Amygdala (tissue), 56 donors: Measurements from ENCODE around the gene FOXP1.
"Not testable (repeated sequence)": the region's sequence is repeated elsewhere in the genome, so short reads cannot be mapped to it uniquely, and the experiment has no call there.

Experiments used
- DNase-seq, 56 donors: peaks; one replicate each; lab custom pipeline; 2025; lab: John Stamatoyannopoulos, UW

FOXP1 gene

DNA sequence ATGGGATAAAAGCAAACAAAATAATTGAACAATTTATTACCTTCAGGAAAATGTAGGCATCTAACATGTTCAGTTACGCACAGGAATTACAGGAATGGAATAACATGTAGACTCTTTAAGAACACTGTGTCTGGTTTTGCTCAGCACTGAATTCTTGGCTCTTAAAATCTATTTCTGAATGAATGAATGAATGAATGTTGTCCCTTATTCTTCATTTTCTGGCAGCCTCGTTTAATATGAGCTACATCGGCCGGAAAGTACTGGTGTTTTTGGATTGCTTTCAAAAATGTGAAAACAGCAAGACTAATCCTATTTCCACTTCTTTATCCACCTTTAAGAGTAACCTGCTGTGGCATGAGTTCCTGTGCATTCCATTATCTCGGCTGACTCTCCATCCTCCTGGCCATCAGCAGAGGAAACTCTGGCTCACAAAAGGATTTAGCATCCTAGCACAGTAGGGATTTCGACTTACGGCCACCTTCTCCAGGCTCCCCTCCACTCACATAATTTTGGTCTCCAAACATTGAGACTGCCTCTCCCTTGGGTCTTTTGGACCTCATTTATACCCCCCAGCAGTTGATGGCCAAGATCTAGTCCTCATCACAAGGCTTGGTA lies 145.3 kb downstream of the FOXP1 start:
- DNase-seq = no peak

DNA sequence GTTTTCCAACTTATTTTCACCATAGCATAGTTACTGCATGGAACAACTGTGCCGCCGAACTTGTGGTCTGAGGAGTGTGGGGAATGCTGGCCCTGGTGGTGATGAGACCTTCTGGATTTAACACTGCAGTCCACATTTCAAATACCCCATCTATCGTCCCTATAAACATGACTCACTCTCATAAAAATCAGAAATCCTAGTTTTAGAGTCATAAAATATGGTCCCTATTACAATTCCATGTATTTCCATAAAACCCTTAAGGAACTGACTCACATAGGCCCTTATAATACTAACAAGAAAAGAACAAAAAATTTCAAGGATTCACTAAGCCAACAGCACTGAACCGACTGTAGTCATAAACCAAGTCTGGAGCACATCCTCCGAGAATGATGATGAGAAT lies 147.2 kb downstream of the FOXP1 start:
- DNase-seq = no peak

DNA sequence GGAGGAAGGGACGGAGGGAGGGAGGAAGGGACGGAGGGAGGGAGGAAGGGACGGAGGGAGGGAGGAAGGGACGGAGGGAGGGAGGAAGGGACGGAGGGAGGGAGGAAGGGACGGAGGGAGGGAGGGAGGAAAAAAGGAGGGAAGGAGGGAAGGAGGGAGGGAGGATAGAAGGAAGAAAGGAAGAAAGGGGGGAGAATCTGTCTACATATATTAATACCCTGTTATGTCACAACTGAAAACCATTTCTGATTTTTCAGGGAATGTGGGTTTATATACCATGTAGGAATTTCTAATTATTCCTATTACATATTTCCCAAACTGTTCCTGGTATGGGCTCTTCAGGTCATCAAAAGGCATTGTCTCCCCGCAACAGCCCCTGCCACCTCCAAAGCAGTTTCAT lies 147.7 kb downstream of the FOXP1 start:
- not testable (repeated sequence) for DNase-seq

- DNase-seq = no peak
These were observed 149.9 kb downstream of the FOXP1 start for GRCh38 chr3:71433631-71434030.

DNA sequence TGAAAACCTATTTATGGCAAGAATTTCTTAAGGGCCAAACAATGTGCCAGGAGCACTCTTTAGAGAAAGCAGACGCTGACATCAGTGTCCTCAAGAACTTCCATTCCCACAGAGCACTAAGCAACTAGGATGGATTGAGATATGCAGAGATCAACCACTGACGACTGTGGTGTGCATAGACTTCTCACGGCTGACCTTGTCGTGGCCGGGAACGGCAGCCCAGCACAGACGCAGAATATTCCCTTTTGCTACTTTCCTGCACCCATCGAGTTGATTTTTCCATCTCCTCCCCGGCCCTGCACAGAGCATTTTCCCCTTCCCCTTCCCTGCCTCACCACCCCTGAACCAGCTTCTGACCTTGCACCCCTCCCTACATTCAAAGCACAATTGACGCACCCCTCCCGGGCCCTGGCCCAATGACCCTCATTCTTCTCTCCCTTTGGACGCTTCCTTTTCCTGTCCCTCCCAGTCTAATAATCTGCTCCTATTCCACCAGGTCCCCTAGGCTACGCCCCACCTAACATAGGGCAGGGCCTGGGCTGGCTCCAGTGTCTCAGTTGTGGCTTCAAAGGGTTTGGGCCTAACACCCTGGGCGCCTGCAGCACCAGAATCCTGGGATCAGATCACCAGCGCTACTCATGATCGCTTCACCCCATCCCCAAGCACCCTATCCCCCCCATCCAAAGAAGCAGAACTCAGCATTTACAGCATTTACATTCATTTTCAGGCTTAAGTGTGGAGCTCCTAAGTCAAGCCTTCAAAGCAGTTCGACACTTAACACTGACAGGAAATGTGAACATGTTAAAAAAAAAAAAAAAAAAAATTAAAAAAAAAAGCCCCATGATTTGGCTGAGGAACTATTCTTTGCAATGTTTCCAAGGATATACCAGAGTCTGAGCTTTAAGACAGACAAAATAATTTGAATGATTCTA lies 151.2 kb downstream of the FOXP1 start:
- no peak for DNase-seq

DNA sequence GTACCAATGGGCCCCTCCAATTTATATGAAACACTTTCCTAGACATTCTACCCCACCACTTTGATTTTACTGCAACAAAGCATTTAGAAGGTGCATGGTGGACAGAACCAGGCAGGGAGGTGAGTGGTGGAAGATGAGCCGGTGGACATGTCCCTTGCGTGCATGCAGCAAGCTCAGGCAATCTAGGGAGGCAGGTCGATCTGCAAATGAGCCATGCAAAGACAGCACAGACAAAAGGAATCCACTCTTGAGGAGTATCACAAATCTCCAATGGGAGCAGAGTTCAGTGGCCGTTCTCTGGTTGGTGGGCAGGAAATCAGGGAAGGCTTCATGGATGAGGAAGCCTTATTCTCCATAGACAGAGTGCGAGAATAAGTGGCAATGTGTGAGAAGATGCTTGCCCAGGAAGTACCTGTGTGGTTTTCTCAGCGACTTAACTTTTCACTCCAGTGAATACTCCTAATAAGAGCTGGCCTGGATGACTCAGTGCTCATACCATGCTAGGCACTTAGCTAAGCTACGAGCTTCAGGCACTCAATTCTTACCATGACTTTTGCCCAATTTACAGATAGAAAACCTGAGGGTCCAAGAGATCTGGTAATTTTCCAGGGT lies 152.5 kb downstream of the FOXP1 start:
- DNase-seq = no peak

DNA sequence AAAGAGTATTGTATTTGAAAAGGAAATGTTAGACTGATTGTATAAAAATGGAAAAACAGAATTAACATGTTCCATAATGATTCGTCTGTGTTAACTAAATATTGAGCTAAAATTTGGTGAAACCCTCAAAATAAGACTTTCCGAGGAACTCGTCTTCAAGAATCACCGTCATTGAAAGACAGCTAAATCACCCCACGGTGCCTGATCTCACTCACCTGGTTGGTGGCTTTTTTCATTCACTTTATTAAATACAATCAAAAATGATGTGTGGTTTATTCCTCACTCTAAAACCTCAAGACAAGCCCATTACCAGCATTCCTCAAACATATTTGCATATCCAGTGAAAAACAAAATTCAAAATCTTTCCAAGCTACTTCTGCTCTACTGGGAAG lies 153.9 kb downstream of the FOXP1 start:
- no peak for DNase-seq

DNA sequence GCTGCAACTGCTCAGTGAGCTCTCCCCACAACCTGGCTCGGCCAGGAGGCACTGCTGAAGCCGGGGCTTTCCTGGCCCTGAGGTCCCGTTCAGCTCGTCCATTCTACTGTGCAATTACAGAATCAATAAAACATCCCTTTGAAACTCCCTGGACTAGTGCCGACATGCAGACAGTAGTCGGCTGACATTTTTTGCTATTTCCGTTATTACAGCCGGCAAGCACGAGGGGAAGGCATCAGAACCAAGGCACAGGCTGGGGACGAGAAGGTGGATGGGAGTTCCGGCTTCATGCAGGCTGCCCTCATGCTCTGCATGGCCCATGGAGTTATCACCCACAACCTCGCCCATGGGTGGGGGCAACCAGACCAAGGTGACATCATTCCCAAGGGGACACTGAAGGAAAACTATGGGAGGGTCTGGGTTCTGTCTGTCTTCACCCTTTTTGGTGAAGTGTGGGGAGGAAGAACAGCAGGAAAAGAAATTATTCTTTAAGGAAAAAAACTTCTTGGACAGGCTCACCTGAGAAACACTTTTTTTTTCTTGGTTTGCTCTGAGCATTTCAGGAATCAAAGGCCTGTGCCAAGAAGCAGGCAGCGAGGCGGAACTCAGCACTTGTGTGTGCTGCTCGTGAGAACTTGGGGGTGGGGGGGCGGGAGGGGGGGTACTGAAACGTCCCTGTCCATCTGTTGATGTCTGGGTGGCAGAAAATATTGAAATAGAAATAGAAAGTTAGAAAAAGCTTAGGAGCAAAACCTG lies 154.5 kb downstream of the FOXP1 start:
- peak in 1 of 56 donors; percentile 4 for DNase-seq

- no peak for DNase-seq
These were observed 157.9 kb downstream of the FOXP1 start for GRCh38 chr3:71425491-71426071.

GRCh38 chr3:71423151-71423906 lies 160.2 kb downstream of the FOXP1 start:
- no peak for DNase-seq

GRCh38 chr3:71421820-71422566 lies 161.5 kb downstream of the FOXP1 start:
- DNase-seq = no peak

GRCh38 chr3:71421475-71421819 lies 162.1 kb downstream of the FOXP1 start:
- DNase-seq = no peak

GRCh38 chr3:71419369-71419768 lies 164.2 kb downstream of the FOXP1 start:
- no peak for DNase-seq

DNA sequence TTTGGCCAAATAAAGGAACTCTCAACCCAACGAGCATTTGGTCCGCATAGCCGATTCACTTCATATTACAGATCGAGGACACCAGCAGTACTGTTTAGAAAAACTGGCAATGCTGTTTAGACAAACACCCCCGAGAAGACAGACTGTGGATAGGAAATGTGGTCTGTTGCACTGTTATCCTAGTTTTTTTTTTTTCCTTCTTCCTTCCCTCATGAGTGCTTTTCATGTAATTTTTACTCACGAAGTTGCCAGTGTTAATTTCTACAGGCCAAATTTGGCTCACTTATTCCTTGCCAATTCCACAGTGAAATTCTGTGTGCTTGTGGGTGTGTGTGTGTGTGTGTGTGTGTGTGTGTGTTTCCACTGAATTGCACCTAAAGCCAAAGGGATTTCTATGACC lies 165.7 kb downstream of the FOXP1 start:
- no peak for DNase-seq

GRCh38 chr3:71416876-71417275 lies 166.7 kb downstream of the FOXP1 start:
- no peak for DNase-seq

DNA sequence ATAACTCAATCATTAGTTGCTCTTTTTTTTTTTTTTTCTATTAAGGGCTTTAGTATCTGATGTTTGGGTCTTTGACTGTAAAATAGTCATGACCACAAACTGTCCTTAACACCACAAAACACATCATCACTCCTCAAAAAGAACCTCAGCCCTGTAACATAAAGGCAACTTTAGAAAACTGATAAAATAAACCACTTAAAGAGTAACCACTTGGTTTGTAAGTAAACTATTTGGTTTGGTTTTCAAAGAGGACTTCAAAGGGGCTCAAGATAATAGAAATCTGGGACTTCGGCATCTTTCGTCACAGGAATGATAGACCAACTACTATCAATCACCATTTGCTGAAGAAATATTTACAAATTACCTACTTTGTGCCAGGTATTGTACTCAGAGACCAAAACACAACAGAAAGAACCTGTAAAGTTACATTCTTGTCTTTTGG lies 167.8 kb downstream of the FOXP1 start:
- no peak for DNase-seq

- DNase-seq = no peak
These were observed 169.2 kb downstream of the FOXP1 start for GRCh38 chr3:71414189-71414927.

- DNase-seq = no peak
These were observed 170.0 kb downstream of the FOXP1 start for GRCh38 chr3:71413572-71413971.
